Breast epithelium (tissue), 3 donors: ENCODE data around the gene EFTUD2.

Experiments
- CTCF ChIP-seq, 3 donors: fragments of 450-650 bp; IDR thresholded peaks; one replicate each; pipeline ENCODE4 v1.5.1; 2016 to 2017; ENCODE audit warnings: antibody characterized with exemption in 3 of 3, mild to moderate bottlenecking in 3 of 3, moderate library complexity in 3 of 3
- POLR2A ChIP-seq: fragments of 450-650 bp; IDR thresholded peaks from one replicate; pipeline ENCODE4 v1.6.1; 2016; ENCODE audit warnings: antibody characterized with exemption, mild to moderate bottlenecking, moderate library complexity
- POLR2AphosphoS5 ChIP-seq, 3 donors: sonication (generic); formaldehyde crosslinking; IDR thresholded peaks; one replicate each; pipeline ENCODE4 v1.6.1; 2017; ENCODE audit warnings: antibody characterized with exemption in 3 of 3

- TF ChIP-seq POLR2A, result no peak
- TF ChIP-seq CTCF (IDR thresholded peaks at IDR 0.05), result no peak
- TF ChIP-seq POLR2AphosphoS5 (IDR thresholded peaks at IDR 0.05), result no peak
These were observed 22.1 kb downstream of the EFTUD2 start for GRCh38 chr17:44877121-44877520.
